ENCODE results near the gene TPCN2.

The TPCN2 gene

DNA sequence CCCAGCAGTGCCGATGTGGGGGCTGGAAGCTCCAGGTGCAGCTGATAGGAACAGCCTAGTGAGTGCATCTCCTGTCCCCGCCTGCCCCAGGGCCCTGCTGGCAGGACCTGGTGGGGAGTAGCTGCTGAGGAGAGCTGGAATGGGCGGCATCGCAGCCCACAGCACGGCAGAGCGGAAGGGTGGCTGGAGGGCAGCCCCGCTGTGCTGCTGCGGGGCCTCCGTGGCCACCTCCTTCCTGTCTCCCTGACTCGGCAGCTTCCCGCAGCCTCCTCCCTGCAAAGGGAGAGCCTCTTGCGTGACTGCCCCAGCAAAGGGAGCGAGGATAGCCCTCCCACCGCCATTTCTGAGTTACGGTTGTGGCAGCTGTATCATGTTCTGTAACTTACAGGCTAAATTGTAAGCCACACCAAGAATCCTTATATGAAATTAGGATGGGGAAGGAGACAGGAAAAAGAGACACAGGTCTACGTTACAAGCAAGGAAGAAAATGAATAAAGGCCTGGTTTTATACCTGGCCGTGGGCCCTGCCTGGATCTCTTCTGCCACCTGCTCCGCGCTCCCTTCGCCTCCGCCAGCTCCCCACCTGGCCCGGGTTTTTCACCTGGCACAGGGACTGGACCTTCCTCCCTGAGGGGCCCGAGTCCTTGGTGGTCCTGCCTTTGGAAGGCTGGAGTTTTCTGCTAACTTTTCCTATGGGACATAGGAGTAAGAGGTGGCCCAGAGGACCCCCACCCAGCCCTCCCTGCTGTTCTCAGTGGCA, 10.0 kb downstream of the TPCN2 start:
- no peak for DNase-seq (ENCODE audit: low spot score)

DNA sequence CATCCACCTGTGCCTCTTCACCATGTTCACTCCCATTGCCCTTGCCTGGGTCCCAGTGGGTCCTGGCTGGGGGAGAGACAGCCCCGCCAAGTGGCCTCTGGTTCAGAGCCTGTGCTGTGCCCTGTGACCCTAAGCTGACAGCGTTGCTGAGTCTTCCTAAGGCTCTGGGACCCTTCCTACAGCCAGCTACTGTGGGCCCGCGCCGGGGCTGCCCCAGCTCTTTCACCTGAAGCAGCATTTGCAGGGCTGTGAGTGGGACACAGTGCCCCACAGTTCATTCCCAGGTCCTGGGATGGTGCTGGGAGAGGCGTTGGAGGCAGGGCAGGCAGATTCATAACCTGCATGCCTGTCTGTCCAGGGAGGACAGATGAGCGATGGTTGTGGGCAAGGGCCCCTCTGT, 10.7 kb downstream of the TPCN2 start:
- no peak for DNase-seq (ENCODE audit: low spot score)

- no peak for DNase-seq (ENCODE audit: low spot score)
Observed at GRCh38 chr11:69059985-69060384, 11.3 kb downstream of the TPCN2 start.

GRCh38 chr11:69060806-69061712, 12.3 kb downstream of the TPCN2 start:
- no peak for DNase-seq (ENCODE audit: low spot score)

- DNase-seq (ENCODE audit: low spot score), result no peak
Observed at GRCh38 chr11:69061713-69062053, 13.0 kb downstream of the TPCN2 start.

- DNase-seq (ENCODE audit: low spot score), result no peak
Observed at GRCh38 chr11:69062169-69062855, 13.6 kb downstream of the TPCN2 start.

GRCh38 chr11:69062873-69063651, 14.3 kb downstream of the TPCN2 start:
- no peak for DNase-seq (ENCODE audit: low spot score)

- DNase-seq (ENCODE audit: low spot score), result no peak
Observed at GRCh38 chr11:69063652-69064260, 15.0 kb downstream of the TPCN2 start.

GRCh38 chr11:69064394-69064957, 15.7 kb downstream of the TPCN2 start:
- no peak for DNase-seq (ENCODE audit: low spot score)

DNA sequence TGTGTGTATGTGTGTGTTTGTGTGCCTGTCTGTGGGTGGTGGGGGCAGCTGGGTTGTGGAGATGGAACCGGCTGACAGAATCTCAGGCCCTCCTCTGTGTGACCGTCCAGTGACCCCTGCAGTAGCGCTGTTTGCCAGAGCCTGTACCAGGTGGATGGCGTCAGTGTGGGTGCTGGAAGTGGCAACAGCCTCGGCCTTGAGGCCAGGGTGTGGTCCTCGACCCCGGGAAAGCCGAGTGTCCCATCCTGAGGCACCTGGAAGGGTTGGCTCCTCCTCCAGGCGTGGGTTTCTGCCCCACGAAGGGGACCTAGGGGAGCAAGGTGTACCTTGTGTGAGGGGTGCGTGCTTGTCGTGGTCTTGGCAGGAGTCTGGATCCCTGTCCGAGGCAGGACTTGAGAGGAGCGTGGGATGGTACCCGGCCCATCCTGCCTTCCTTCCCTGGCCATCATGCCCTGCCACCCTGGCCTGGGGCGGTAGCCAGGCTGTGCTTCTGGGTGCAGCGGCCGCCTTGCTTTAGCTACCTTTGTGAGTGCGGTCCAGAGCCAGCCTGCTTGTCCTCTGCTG, 16.5 kb downstream of the TPCN2 start:
- no peak for DNase-seq (ENCODE audit: low spot score)

DNA sequence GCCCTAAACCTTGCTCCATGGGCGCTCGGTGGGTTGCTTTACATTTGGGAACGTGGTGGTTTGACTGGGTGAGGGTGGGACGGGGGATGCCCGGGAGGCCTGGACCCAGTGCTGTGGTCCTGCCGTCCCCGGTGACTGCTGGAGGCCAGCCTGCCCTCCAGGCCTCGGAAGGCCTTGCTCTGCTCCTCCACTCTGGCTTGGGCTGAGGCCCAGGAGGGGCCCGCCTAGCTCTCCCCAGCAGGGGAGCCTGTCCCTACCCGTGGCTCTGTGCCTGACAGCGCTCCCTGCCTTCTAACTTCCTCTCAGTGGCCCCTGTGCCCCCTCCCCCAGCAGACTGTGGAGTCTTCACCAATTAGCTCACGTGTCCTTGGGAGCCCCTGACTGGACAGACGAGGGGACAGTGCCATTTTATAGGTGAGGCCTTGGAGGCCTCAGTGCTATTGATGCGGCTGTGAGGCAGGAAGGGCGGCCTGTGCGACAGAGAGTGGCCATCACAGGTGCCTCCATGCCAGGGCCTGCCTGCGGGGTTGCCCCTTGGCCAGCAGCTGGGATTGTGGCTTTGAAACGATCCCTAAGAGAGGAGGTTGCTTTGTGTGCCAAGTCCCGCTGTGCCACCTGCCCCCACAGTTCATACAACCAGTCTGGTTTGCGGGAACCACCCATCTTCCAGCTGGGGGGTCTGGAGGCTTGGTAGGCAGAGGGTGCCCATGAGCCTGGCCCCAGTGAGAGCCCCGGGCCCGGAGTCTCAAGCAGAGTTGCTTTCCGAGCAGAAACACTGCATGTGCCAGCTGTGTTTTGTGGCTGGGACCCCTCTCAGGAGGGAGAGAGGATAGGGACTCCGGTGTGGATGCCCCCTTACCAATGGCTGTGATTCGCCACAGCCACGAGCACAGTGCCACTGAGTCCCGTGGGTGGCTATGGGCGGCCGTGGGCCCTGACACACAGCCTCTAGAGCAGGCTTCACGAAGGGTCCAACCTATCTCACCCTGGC, 17.7 kb downstream of the TPCN2 start:
- no peak for DNase-seq (ENCODE audit: low spot score)

DNA sequence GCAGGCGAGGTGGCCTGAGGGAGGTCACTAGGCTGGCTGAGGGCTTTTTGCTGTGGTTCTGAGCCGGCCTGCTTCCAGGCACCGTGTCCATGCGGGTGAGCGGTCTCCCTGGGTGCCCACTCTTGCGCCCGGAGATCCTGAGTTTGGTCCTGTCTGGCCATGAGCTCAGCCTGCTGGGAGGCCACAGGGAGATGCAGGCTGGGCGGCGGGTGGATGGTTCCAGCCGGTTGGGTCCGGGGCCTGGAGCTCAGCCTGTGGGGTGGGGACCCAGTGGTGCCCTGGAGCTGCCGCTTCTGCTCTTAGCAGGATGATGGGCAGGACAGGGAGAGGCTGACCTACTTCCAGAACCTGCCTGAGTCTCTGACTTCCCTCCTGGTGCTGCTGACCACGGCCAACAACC, 18.5 kb downstream of the TPCN2 start:
- no peak for DNase-seq (ENCODE audit: low spot score)

GRCh38 chr11:69071086-69071800, 22.5 kb downstream of the TPCN2 start:
- DNase-seq (ENCODE audit: low spot score), result no peak

DNA sequence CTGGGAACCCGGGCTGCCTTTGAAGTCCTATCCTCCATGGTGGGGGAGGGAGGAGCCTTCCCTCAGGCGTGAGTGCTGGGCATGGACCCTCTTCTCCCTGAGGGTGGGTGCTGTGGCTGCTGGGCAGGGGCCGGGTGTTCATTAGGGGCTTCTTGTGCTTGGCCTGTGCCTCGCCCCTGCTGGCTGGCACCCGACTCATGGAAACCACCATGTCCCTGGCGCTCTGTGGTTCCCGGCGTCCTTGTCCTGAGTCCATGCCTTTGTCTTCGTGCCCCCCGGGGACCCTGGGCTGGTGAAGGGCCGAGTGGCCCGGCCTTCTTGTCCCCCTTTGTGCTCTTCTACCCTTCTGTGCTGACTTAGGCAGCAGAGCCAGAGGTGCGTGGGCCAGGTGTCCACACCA, 23.2 kb downstream of the TPCN2 start:
- DNase-seq (ENCODE audit: low spot score), result no peak

GRCh38 chr11:69073469-69073868, 24.7 kb downstream of the TPCN2 start:
- no peak for DNase-seq (ENCODE audit: low spot score)

DNA sequence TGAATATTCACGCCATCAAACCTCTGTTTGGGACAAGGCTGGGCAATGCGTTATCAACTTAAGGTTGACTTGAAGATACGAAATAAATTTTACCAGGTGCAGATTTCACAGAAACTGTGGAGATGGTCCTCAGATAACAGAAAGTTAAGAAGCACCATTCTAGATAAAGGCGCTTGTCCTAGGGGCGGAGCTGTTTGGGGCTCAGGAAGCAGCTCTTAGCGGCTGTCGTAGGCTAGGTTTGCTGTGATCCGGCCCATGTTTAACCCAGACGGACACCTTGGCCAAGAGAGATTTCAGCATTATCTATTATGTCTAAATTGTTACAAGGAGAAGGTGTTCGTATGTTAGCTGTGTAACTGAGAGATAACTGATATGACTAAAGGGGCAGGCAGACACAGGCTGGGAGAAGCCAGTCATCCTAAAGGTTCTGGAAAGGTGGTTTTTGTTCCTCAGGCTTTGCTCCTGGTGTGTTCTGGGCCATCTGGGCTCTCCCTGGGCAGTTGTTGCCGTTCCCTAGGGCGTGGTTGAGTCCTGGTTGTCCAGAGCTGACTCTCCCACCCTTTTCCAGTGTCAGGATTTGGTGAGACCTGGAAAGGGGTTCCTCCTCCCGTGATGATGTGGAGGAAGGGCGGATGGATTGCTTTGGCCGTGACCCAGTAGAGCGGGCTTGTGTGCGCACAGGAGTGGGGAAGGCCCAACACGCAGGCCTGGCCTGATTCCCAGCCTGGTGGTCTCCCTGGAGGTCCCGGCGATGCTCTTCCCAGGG, 25.8 kb downstream of the TPCN2 start:
- DNase-seq (ENCODE audit: low spot score), result no peak

GRCh38 chr11:69075421-69076128, 26.8 kb downstream of the TPCN2 start:
- DNase-seq (ENCODE audit: low spot score), result peak; percentile 83
